H9 (cell line): ENCODE data around the gene GFM1. TPM values are rescaled to one million over a fixed set of nuclear protein-coding genes. Genes with fewer than 3 reads are reported as not detected.

Experiments used
- DNase-seq: peaks from one replicate; pipeline ENCODE4 v3.0.0-alpha.2; 2017
- H2AFZ ChIP-seq: one replicate; pipeline ENCODE4 v1.6.1; 2013; ENCODE audit warnings: mild to moderate bottlenecking, low read length, control low read depth, moderate library complexity
- H2AK5ac ChIP-seq: 2 replicates; pipeline ENCODE4 v1.6.1; 2013; ENCODE audit warnings: low read length, control low read depth, mixed read lengths; ENCODE audit not compliant: insufficient read length
- H2BK120ac ChIP-seq: one replicate; pipeline ENCODE4 v1.6.1; 2013; ENCODE audit warnings: low read depth, mild to moderate bottlenecking, low read length, control low read depth, inconsistent platforms; ENCODE audit not compliant: poor library complexity, severe bottlenecking
- H2BK12ac ChIP-seq: 2 replicates; pipeline ENCODE4 v1.6.1; 2013; ENCODE audit warnings: low read length, control low read depth, mixed read lengths, low read depth; ENCODE audit not compliant: insufficient read length
- H2BK15ac ChIP-seq: 2 replicates; pipeline ENCODE4 v1.6.1; 2013; ENCODE audit warnings: low read depth, low read length, control low read depth
- H2BK20ac ChIP-seq: one replicate; pipeline ENCODE4 v1.6.1; 2013; ENCODE audit warnings: low read depth, mild to moderate bottlenecking, low read length, control low read depth, inconsistent platforms; ENCODE audit not compliant: poor library complexity, severe bottlenecking
- H2BK5ac ChIP-seq: 2 replicates; pipeline ENCODE4 v1.6.1; 2013; ENCODE audit warnings: low read length, control low read depth, mixed read lengths; ENCODE audit not compliant: insufficient read length
- H3K14ac ChIP-seq: 2 replicates; pipeline ENCODE4 v1.6.1; 2013; ENCODE audit warnings: low read length, control low read depth; ENCODE audit not compliant: insufficient read depth
- H3K18ac ChIP-seq: 2 replicates; pipeline ENCODE4 v1.6.1; 2013; ENCODE audit warnings: low read depth, mild to moderate bottlenecking, mixed read lengths, low read length, control low read depth; ENCODE audit not compliant: insufficient read length
- H3K23ac ChIP-seq: 2 replicates; pipeline ENCODE4 v1.6.1; 2013; ENCODE audit warnings: low read length, control low read depth, mixed read lengths, low read depth; ENCODE audit not compliant: insufficient read length
- H3K23me2 ChIP-seq: 2 replicates; pipeline ENCODE4 v1.6.1; 2013; ENCODE audit warnings: low read depth, mild to moderate bottlenecking, mixed read lengths, low read length, control low read depth; ENCODE audit not compliant: insufficient read length, poor library complexity, severe bottlenecking
- H3K27ac ChIP-seq: 2 replicates; pipeline ENCODE4 v1.5.1; 2013; ENCODE audit warnings: low read length, control low read depth, mixed read lengths, low read depth; ENCODE audit not compliant: insufficient read length
- H3K27me3 ChIP-seq: 2 replicates; pipeline ENCODE4 v1.6.1; 2013; ENCODE audit warnings: low read length, control low read depth, inconsistent platforms; ENCODE audit not compliant: insufficient read depth
- H3K4ac ChIP-seq: 2 replicates; pipeline ENCODE4 v1.6.1; 2013; ENCODE audit warnings: low read depth, mild to moderate bottlenecking, control low read depth, inconsistent platforms, low read length, moderate library complexity
- H3K4me1 ChIP-seq: 2 replicates; pipeline ENCODE4 v1.6.1; 2013; ENCODE audit warnings: low read length, control low read depth, inconsistent platforms; ENCODE audit not compliant: insufficient read depth
- H3K4me2 ChIP-seq: 2 replicates; pipeline ENCODE4 v1.6.1; 2013; ENCODE audit warnings: low read length, control low read depth, mixed read lengths; ENCODE audit not compliant: insufficient read length, insufficient read depth
- H3K56ac ChIP-seq: 2 replicates; pipeline ENCODE4 v1.6.1; 2013; ENCODE audit warnings: low read depth, mild to moderate bottlenecking, mixed read lengths, low read length, control low read depth; ENCODE audit not compliant: insufficient read length
- H3K79me1 ChIP-seq: 2 replicates; pipeline ENCODE4 v1.6.1; 2013; ENCODE audit warnings: low read depth, mild to moderate bottlenecking, moderate library complexity, low read length, control low read depth, inconsistent platforms; ENCODE audit not compliant: insufficient read depth, poor library complexity, severe bottlenecking
- H3K79me2 ChIP-seq: 2 replicates; pipeline ENCODE4 v1.6.1; 2013; ENCODE audit warnings: low read length, control low read depth, inconsistent platforms; ENCODE audit not compliant: insufficient read depth
- H3K9ac ChIP-seq: 2 replicates; pipeline ENCODE4 v1.6.1; 2013; ENCODE audit warnings: low read length, control low read depth, mixed read lengths; ENCODE audit not compliant: insufficient read length; ENCODE audit errors: extremely low read depth
- H3K9me3 ChIP-seq: one replicate; pipeline ENCODE4 v1.6.1; 2013; ENCODE audit warnings: low read depth, low read length, inconsistent platforms; ENCODE audit not compliant: control insufficient read depth
- H3T11ph ChIP-seq: one replicate; pipeline ENCODE4 v1.6.1; 2013; ENCODE audit warnings: mild to moderate bottlenecking, low read length, control low read depth, inconsistent platforms
- H4K20me1 ChIP-seq: one replicate; pipeline ENCODE4 v1.6.1; 2013; ENCODE audit not compliant: control insufficient read depth, insufficient read length, insufficient read depth
- H4K5ac ChIP-seq: 2 replicates; pipeline ENCODE4 v1.6.1; 2013; ENCODE audit warnings: low read depth, mild to moderate bottlenecking, mixed read lengths, low read length, control low read depth; ENCODE audit not compliant: insufficient read length
- H4K8ac ChIP-seq: replicated peaks from 2 replicates; pipeline ENCODE4 v1.6.1; 2013; ENCODE audit warnings: low read length, control low read depth, mixed read lengths, low read depth; ENCODE audit not compliant: insufficient read length
- H4K91ac ChIP-seq: 2 replicates; pipeline ENCODE4 v1.6.1; 2013; ENCODE audit warnings: low read depth, mild to moderate bottlenecking, moderate library complexity, mixed read lengths, low read length, control low read depth; ENCODE audit not compliant: insufficient read length
- H3K27ac Mint-ChIP-seq, 3 experiments: 2 replicates in 2 of 3; 3 replicates in 1 of 3; pipeline ENCODE4 v1.8.0; 2020 to 2021; ENCODE audit warnings: mixed read lengths in 3 of 3, mild to moderate bottlenecking in 1 of 3, moderate library complexity in 1 of 3
- H3K27me3 Mint-ChIP-seq: 2 replicates; pipeline ENCODE4 v1.8.0; 2021; ENCODE audit warnings: low read depth, mild to moderate bottlenecking, moderate library complexity, mixed read lengths
- H3K36me3 Mint-ChIP-seq, 3 experiments: 2 replicates in 2 of 3; 3 replicates in 1 of 3; pipeline ENCODE4 v1.8.0; 2020 to 2021; ENCODE audit warnings: low read depth in 3 of 3, mixed read lengths in 3 of 3; ENCODE audit not compliant: insufficient read depth in 1 of 3
- H3K4me1 Mint-ChIP-seq, 2 experiments: 2 replicates each; pipeline ENCODE4 v1.8.0; 2020; ENCODE audit warnings: mixed read lengths in 2 of 2
- H3K4me3 Mint-ChIP-seq, 2 experiments: 2 replicates in 1 of 2; 3 replicates in 1 of 2; pipeline ENCODE4 v1.8.0; 2020 to 2021; ENCODE audit warnings: mild to moderate bottlenecking in 2 of 2, mixed read lengths in 2 of 2, moderate library complexity in 1 of 2
- H3K9me3 Mint-ChIP-seq, 2 experiments: 2 replicates in 1 of 2; 3 replicates in 1 of 2; pipeline ENCODE4 v1.8.0; 2020; ENCODE audit warnings: mild to moderate bottlenecking in 2 of 2, mixed read lengths in 2 of 2, moderate library complexity in 1 of 2
- CTCF ChIP-seq: fragments of 200-600 bp; sonication (generic); conservative IDR thresholded peaks from 3 replicates; pipeline ENCODE4 v1.8.0; 2021; ENCODE audit warnings: antibody characterized with exemption, mild to moderate bottlenecking
- WGBS: extraction: QIAGEN DNeasy Blood & Tissue Kit; methylation state at CpG from one replicate; pipeline ENCODE4 v1.1.7; 2013; ENCODE audit warnings: missing lambda C conversion rate, low lambda C conversion rate, mixed read lengths; ENCODE audit not compliant: insufficient read length; ENCODE audit errors: extremely low coverage; 5-methylcytosine and 5-hydroxymethylcytosine counted together
- total RNA-seq: library from RNA; stranded (reverse); gene quantifications from 2 replicates; pipeline ENCODE4 v1.2.1, GENCODE V29; 2021

GFM1 gene
- total RNA-seq, 1 experiment from 2014 or later, result 47.1 TPM

GRCh38 chr3:158680861-158681260 is 36.5 kb downstream of the GFM1 start:
- no peak for TF ChIP-seq CTCF
- Histone ChIP-seq H2BK15ac (no peak overlapping the region), H3K56ac (no peak overlapping the region), H3K23ac (no peak overlapping the region), H2BK20ac (no peak overlapping the region), H4K5ac (no peak overlapping the region), H2AFZ (no peak overlapping the region), H3K18ac (no peak overlapping the region), H3K9me3 (no peaks in the 10 kb centered on the region), H3K14ac (no peak overlapping the region), H2BK12ac (no peak overlapping the region), H2AK5ac (no peak overlapping the region), H3K4me2 (no peak overlapping the region), H3K9ac (no peak overlapping the region), H4K20me1 (no peaks in the 10 kb centered on the region), H2BK5ac (no peak overlapping the region), H4K8ac (no peak overlapping the region), H2BK120ac (no peak overlapping the region), H3K4ac (no peak overlapping the region), H3K4me1 (no peaks in the 10 kb centered on the region), H4K91ac (no peak overlapping the region), H3K23me2 (no peaks in the 10 kb centered on the region), H3K79me2 (no peaks in the 10 kb centered on the region), H3K27ac (no peak overlapping the region), H3T11ph (no peak overlapping the region), H3K27me3 (no peaks in the 10 kb centered on the region), H3K79me1 (no peaks in the 10 kb centered on the region)
- H3K27ac Mint-ChIP-seq, result no peak overlapping the region
- no peak overlapping the region for H3K4me3 Mint-ChIP-seq
- H3K36me3 Mint-ChIP-seq, result peaks cover 0 to 10% (median 0%) of the 10 kb centered on the region in 3 experiments; a peak in 2 of 7 replicates
- H3K27me3 Mint-ChIP-seq, result no peaks in the 10 kb centered on the region
- DNase-seq, result no peak
- no CpG with 5 or more reads among the region's 2 CpGs for WGBS
- H3K9me3 Mint-ChIP-seq, result no peaks in the 10 kb centered on the region
- H3K4me1 Mint-ChIP-seq, result no peaks in the 10 kb centered on the region
